Large intestine (tissue), 3 donors: ENCODE results near the gene EPS8. TPM values are rescaled to one million over a fixed set of nuclear protein-coding genes. Genes with fewer than 3 reads are reported as not detected.
A peak's percentile ranks its signal among the peaks of the same experiment; 100 is the strongest.

Experiments
- DNase-seq, 2 donors: peaks; one replicate each; pipeline versions ENCODE4 v3.0.0 to v3.0.0-alpha.2; 2013
- H3K27ac ChIP-seq: one replicate; pipeline ENCODE4 v1.5.1; 2013; ENCODE audit warnings: low read length
- H3K27me3 ChIP-seq: 2 replicates; pipeline ENCODE4 v1.6.1; 2013; ENCODE audit warnings: low read length; ENCODE audit not compliant: control insufficient read depth, insufficient read depth
- H3K36me3 ChIP-seq: 2 replicates; pipeline ENCODE4 v1.6.1; 2013; ENCODE audit warnings: low read length; ENCODE audit not compliant: control insufficient read depth, insufficient read depth
- H3K4me1 ChIP-seq: one replicate; pipeline ENCODE4 v1.6.1; 2013; ENCODE audit warnings: low read length; ENCODE audit not compliant: control insufficient read depth, insufficient read depth
- H3K4me3 ChIP-seq: one replicate; pipeline ENCODE4 v1.5.1; 2013; ENCODE audit warnings: low read length
- H3K9me3 ChIP-seq: one replicate; pipeline ENCODE4 v1.6.1; 2013; ENCODE audit warnings: mild to moderate bottlenecking, low read depth, low read length, moderate library complexity; ENCODE audit not compliant: control insufficient read depth
- WGBS: methylation state at CpG from one replicate; pipeline ENCODE4 v1.1.5; 2013; ENCODE audit warnings: low lambda C conversion rate; ENCODE audit not compliant: insufficient coverage; 5-methylcytosine and 5-hydroxymethylcytosine counted together
- polyA plus RNA-seq: library from polyadenylated mRNA; unstranded; fragments of 120-200 nt; gene quantifications from one replicate; pipeline ENCODE4 v1.2.1, GENCODE V29; 2013

Gene EPS8
- polyA plus RNA-seq, 1 donor, result 61.6 TPM

DNA sequence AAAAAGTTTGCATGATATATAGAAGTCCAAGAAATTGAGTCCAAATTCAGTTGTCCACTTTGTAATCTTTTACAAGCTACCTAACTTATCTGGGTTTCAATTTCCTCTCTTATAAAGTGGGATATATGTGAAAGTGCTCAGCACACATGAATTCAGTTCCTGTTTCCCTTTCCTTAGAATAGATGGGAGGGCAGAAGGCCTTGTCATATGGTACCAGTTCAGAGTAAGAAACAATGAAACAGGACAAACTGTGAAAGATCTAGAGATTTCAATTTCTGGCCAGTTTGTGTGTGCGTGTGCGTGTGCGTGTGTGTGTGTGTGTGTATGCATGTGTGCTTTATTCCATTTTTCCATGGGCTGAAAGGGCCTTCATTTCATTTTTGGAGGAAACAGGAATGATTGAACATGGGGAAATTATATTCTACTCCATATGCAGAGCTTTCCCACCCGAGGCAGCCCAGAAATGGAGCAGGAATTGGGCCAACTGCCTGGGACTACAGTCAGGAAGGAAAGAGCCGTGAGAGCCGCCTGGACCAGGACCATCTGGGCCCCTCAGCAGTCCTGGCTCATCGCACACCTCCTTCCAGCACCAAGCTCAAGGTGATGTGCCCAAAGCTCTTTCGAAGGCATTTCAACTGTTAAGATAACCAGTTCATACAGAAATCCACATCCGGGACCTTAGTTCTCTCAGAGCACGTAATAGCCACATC lies 183.2 kb downstream of the EPS8 start:
- Histone ChIP-seq H3K4me3 (no peak overlapping the region), H3K9me3 (no peaks in the 10 kb centered on the region), H3K27ac (no peak overlapping the region), H3K27me3 (no peaks in the 10 kb centered on the region), H3K36me3 (no peaks in the 10 kb centered on the region), H3K4me1 (no peaks in the 10 kb centered on the region)
- DNase-seq, result no peak
- 90% methylated on average over 2 of the region's 10 CpGs for WGBS

DNA sequence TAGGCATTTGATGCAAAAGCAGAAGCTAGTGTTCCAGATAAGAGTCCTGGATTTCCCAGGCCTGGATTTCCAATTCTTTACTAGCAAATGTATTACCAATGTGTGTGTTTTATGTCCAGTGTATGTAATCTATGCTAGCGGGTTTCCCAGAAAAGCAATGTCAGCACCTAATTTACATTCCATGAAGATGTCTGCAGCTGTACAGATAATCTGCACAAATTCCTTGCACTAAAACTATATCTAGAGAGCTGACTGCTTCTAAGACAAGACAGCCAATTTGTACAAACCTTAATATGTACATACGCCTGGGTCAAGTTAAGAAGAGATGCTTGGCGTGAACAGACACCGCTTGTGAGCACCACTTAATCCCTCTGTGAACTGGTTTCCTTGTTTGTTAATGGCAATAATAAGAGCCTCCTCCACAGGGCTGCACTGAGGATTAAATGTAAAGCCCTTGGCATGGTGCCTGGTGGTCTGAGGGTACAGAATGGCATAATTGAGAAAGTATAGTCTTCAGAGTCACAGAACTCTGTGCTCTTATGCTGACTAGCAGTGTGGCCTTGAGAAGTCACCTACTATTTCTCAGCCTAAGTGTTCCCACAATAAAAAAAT lies 185.6 kb downstream of the EPS8 start:
- no peaks in the 10 kb centered on the region for H3K9me3 ChIP-seq
- no CpG with 5 or more reads among the region's 4 CpGs for WGBS
- no peaks in the 10 kb centered on the region for H3K4me1 ChIP-seq
- no peaks in the 10 kb centered on the region for H3K27me3 ChIP-seq
- DNase-seq, result no peak
- H3K27ac ChIP-seq, result no peak overlapping the region
- H3K36me3 ChIP-seq, result no peaks in the 10 kb centered on the region
- H3K4me3 ChIP-seq, result no peak overlapping the region

- H3K27me3 ChIP-seq, result no peaks in the 10 kb centered on the region
- H3K27ac ChIP-seq, result no peak overlapping the region
- no peaks in the 10 kb centered on the region for H3K9me3 ChIP-seq
- H3K36me3 ChIP-seq, result no peaks in the 10 kb centered on the region
- no CpG with 5 or more reads among the region's 3 CpGs for WGBS
- DNase-seq, result no peak
- H3K4me1 ChIP-seq, result no peaks in the 10 kb centered on the region
- H3K4me3 ChIP-seq, result no peak overlapping the region
Observed at GRCh38 chr12:15602051-15602672, 187.0 kb downstream of the EPS8 start.

- no peak overlapping the region for H3K4me3 ChIP-seq
- H3K4me1 ChIP-seq, result no peaks in the 10 kb centered on the region
- H3K36me3 ChIP-seq, result no peaks in the 10 kb centered on the region
- WGBS, result no CpG with 5 or more reads among the region's 1 CpG
- no peaks in the 10 kb centered on the region for H3K9me3 ChIP-seq
- DNase-seq, result no peak
- no peak overlapping the region for H3K27ac ChIP-seq
- no peaks in the 10 kb centered on the region for H3K27me3 ChIP-seq
Observed at GRCh38 chr12:15601210-15601800, 187.9 kb downstream of the EPS8 start.

DNA sequence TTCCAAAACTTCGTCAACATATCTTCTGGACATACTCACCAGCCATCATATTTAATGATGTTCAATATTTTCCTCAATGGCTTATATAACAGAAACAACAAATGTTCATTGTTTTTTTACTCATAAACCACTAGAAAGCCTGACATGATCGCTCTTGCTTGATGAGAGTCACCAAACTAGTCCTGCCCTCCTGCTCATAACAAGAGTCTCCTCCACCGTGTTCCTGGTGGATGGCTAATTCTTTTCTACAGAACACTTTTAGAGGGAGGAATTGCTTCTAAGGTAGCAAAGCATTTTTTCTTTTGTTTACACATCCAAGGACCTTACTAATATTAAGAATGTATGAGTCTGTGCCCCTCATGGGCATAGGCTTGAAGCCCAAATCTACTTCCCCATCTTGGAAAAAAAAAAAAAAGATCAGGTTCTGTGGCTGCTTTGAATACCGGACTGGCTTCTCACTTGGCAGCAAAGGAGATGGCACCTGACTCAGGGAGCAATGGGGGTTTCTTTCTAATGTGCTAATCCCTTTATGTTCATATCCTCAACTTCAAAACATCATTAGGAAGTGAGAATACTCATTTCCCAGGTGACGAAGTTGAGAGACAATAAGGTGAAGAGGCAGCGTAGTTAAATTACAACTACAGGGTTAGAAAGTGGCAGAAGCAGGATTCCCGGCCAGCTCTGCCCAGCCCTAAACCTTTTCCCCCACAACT lies 188.8 kb downstream of the EPS8 start:
- H3K9me3 ChIP-seq, result no peaks in the 10 kb centered on the region
- no peak overlapping the region for H3K27ac ChIP-seq
- WGBS, result 100% methylated on average over 1 of the region's 7 CpGs
- no peaks in the 10 kb centered on the region for H3K4me1 ChIP-seq
- no peaks in the 10 kb centered on the region for H3K27me3 ChIP-seq
- H3K4me3 ChIP-seq, result no peak overlapping the region
- H3K36me3 ChIP-seq, result no peaks in the 10 kb centered on the region
- no peak for DNase-seq

DNA sequence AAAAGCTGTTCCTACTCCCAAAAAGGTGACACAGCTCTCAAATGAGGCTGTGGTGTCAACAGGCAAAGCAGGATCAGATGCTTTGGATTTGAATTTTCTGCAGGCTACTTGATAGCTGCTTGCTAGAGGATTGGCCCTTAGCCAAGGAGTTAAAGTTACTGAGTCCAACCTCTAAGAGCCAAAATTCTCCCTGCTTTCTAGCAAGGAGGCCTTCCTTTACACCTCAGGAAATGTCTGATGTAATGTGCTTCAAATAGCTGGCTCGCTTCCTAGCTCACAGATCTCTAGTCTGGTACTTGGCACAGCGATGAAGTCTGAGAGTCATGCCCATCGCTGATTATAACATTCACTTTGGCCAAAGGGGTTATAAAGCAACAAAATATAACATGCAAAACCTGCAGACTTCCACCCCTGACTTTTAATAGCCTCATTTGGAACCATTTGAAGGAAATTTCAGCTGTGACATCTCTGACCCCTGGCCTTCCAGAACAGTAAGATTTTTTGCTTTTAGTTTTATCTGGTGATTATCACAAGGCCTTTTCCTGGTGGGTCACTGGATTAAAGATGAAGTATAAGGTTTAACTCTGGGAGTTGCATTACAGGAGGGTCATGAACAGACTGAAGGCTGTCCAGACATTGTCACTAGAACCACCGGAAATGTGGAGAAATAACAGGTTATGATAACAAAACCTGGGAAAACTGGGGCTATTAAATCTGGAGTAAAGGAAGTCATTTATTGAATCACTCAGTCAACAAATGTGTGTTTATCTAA lies 189.7 kb downstream of the EPS8 start:
- Histone ChIP-seq H3K36me3 (no peaks in the 10 kb centered on the region), H3K4me3 (no peak overlapping the region), H3K27me3 (no peaks in the 10 kb centered on the region), H3K9me3 (no peaks in the 10 kb centered on the region), H3K4me1 (no peaks in the 10 kb centered on the region), H3K27ac (no peak overlapping the region)
- peak; percentile 11 to 20 for DNase-seq
- WGBS, result 100% methylated on average over 1 of the region's 4 CpGs

- no peak overlapping the region for H3K27ac ChIP-seq
- H3K4me1 ChIP-seq, result no peaks in the 10 kb centered on the region
- H3K27me3 ChIP-seq, result no peaks in the 10 kb centered on the region
- WGBS, result 80% methylated on average over 1 of the region's 5 CpGs
- no peaks in the 10 kb centered on the region for H3K9me3 ChIP-seq
- no peak for DNase-seq
- H3K4me3 ChIP-seq, result no peak overlapping the region
- no peaks in the 10 kb centered on the region for H3K36me3 ChIP-seq
Observed at GRCh38 chr12:15597125-15597830, 191.9 kb downstream of the EPS8 start.

GRCh38 chr12:15596174-15596573 lies 193.0 kb downstream of the EPS8 start:
- no peaks in the 10 kb centered on the region for H3K4me1 ChIP-seq
- WGBS, result 80% methylated on average over 1 of the region's 5 CpGs
- H3K4me3 ChIP-seq, result no peak overlapping the region
- no peak for DNase-seq
- H3K27ac ChIP-seq, result no peak overlapping the region
- no peaks in the 10 kb centered on the region for H3K9me3 ChIP-seq
- no peaks in the 10 kb centered on the region for H3K36me3 ChIP-seq
- no peaks in the 10 kb centered on the region for H3K27me3 ChIP-seq

DNA sequence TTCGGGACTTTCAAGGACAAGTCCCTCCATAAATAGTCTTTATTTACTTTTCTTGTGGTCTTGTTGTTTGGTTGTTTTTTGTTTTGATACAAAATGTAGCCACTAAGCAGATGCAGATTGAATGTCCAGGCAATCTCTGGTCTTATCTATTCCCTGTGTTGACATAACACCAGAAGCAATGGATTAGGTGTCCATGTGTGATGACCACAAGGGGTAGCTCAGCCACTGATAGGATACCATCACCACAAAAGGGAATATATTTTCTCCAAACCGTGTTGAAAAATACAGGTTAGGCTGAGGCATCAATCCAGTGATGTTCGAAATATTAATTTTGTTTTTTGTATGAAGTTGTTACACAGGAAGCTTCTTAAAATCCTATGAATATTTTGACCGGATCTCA lies 196.3 kb downstream of the EPS8 start:
- Histone ChIP-seq H3K9me3 (no peaks in the 10 kb centered on the region), H3K27me3 (no peaks in the 10 kb centered on the region), H3K4me3 (no peak overlapping the region), H3K36me3 (no peaks in the 10 kb centered on the region), H3K4me1 (no peaks in the 10 kb centered on the region), H3K27ac (no peak overlapping the region)
- whole genome bisulfite sequencing, result 100% methylated on average over 2 of the region's 4 CpGs
- no peak for DNase-seq
